NT2/D1 (cell line): ENCODE results near the gene SLC26A3.

ENCODE experiments used
- SUZ12 ChIP-seq: IDR thresholded peaks from 2 replicates; pipeline ENCODE4 v1.6.1; 2011; ENCODE audit not compliant: insufficient read length, insufficient read depth; ENCODE audit errors: extremely low read depth
- ZNF274 ChIP-seq: IDR thresholded peaks from 2 replicates; pipeline ENCODE4 v1.6.1; 2011; ENCODE audit warnings: mild to moderate bottlenecking, low read depth, low read length

DNA sequence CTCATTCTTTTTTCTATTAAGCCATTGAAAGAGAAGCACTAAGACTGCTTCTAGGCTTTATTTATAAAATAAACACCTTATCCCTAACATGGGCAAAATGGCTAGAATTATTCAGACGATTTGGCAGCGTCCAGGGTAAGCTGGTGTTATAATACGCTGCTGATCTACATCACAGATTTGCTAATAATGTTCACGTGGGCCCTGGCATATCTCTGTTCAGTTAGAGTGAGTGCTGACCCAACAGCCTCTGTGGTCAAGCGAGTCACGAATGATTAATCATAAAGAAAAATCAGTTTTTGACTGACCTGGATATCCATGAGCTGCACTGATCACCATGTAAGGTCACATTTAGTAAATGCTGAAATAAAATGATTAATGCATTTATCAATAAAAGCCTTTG, 87.5 kb downstream of the SLC26A3 start:
- TF ChIP-seq SUZ12 (no peak), ZNF274 (no peak)
